Measurements from ENCODE around the gene AHCYL2. TPM values are rescaled to one million over a fixed set of nuclear protein-coding genes. Genes with fewer than 3 reads are reported as not detected.

Gene AHCYL2
- total RNA-seq, 1 experiment from 2014 or later: 23.2 TPM

- Histone ChIP-seq H3K4ac (ENCODE audit: low read depth, low read length) (no peak overlapping the region), H2BK5ac (ENCODE audit: insufficient read length, low read length) (no peak overlapping the region), H2AFZ (ENCODE audit: low read length) (no peak overlapping the region), H3K23me2 (ENCODE audit: insufficient read length, low read depth, low read length, poor library complexity, severe bottlenecking) (no peaks in the 10 kb centered on the region), H2BK20ac (ENCODE audit: low read depth, low read length, poor library complexity, severe bottlenecking) (no peak overlapping the region), H3K14ac (ENCODE audit: insufficient read depth, low read length) (no peak overlapping the region), H3K27ac (ENCODE audit: insufficient read length, low read depth, low read length) (no peak overlapping the region), H3K23ac (ENCODE audit: insufficient read length, low read depth, low read length) (no peak overlapping the region), H2BK120ac (ENCODE audit: low read depth, low read length, poor library complexity, severe bottlenecking) (no peak overlapping the region), H3K27me3 (ENCODE audit: insufficient read depth, low read length) (no peaks in the 10 kb centered on the region), H3K4me1 (ENCODE audit: insufficient read depth, low read length) (no peaks in the 10 kb centered on the region), H2BK12ac (ENCODE audit: insufficient read length, low read depth, low read length) (no peak overlapping the region), H3K18ac (ENCODE audit: insufficient read length, low read depth, low read length) (no peak overlapping the region), H4K5ac (ENCODE audit: insufficient read length, low read depth, low read length) (no peak overlapping the region), H3K56ac (ENCODE audit: insufficient read length, low read depth, low read length) (no peak overlapping the region), H3K4me2 (ENCODE audit: insufficient read depth, insufficient read length, low read length) (no peak overlapping the region), H2AK5ac (ENCODE audit: insufficient read length, low read length) (no peak overlapping the region), H3K79me2 (ENCODE audit: insufficient read depth, low read length) (no peaks in the 10 kb centered on the region), H4K8ac (replicated peaks; ENCODE audit: insufficient read length, low read depth, low read length) (no peak overlapping the region), H4K20me1 (ENCODE audit: control insufficient read depth, insufficient read depth, insufficient read length) (no peaks in the 10 kb centered on the region), H3K9me3 (ENCODE audit: control insufficient read depth, low read depth, low read length) (no peaks in the 10 kb centered on the region), H3K79me1 (ENCODE audit: insufficient read depth, low read depth, low read length, poor library complexity, severe bottlenecking) (no peaks in the 10 kb centered on the region), H4K91ac (ENCODE audit: insufficient read length, low read depth, low read length) (no peak overlapping the region), H3T11ph (ENCODE audit: low read length) (no peak overlapping the region), H2BK15ac (ENCODE audit: low read depth, low read length) (no peak overlapping the region), H3K9ac (ENCODE audit: extremely low read depth, insufficient read length, low read length) (no peak overlapping the region)
- H3K9me3 Mint-ChIP-seq: no peaks in the 10 kb centered on the region
- TF ChIP-seq CTCF (conservative IDR thresholded peaks at IDR 0.05): no peak
- no peak overlapping the region for H3K4me3 Mint-ChIP-seq
- no peak for DNase-seq
- H3K36me3 Mint-ChIP-seq (ENCODE audit: insufficient read depth in 1 of 3, low read depth in 3 of 3): peaks cover 0 to 3% (median 0%) of the 10 kb centered on the region in 3 experiments; a peak in 1 of 7 replicates
- no peak overlapping the region for H3K27ac Mint-ChIP-seq
- no peaks in the 10 kb centered on the region for H3K27me3 Mint-ChIP-seq (ENCODE audit: low read depth)
- H3K4me1 Mint-ChIP-seq: peaks cover 24 to 36% of the 10 kb centered on the region in 2 experiments
Observed at GRCh38 chr7:129390314-129390713, 165.5 kb downstream of the AHCYL2 start.

Measured in H9 (cell line).